Sigmoid colon (tissue), 7 donors: ENCODE results near the gene C11orf42. TPM values are rescaled to one million over a fixed set of nuclear protein-coding genes. Genes with fewer than 3 reads are reported as not detected.
A peak's percentile ranks its signal among the peaks of the same experiment; 100 is the strongest.
"Not testable (repeated sequence)": the region's sequence is repeated elsewhere in the genome, so short reads cannot be mapped to it uniquely, and the experiment has no call there.

ENCODE experiments used
- DNase-seq: peaks from one replicate; pipeline ENCODE4 v3.0.0-alpha.2; 2019
- H3K27ac ChIP-seq, 4 donors: fragments of 200-600 bp; sonication (generic); one replicate each; pipeline ENCODE4 v1.5.1; 2016 to 2019; ENCODE audit warnings: mild to moderate bottlenecking in 1 of 4
- H3K27me3 ChIP-seq, 3 donors: fragments of 200-600 bp; sonication (generic); one replicate each; pipeline ENCODE4 v1.5.1; 2019; ENCODE audit warnings: mild to moderate bottlenecking in 1 of 3
- H3K36me3 ChIP-seq, 4 donors: fragments of 200-600 bp; sonication (generic); one replicate each; pipeline ENCODE4 v1.5.1; 2016 to 2019
- H3K4me1 ChIP-seq, 4 donors: fragments of 200-600 bp; sonication (generic); one replicate each; pipeline ENCODE4 v1.5.1; 2017 to 2019
- H3K4me3 ChIP-seq, 4 donors: fragments of 200-600 bp; sonication (generic); one replicate each; pipeline ENCODE4 v1.5.1; 2017 to 2019; ENCODE audit warnings: mild to moderate bottlenecking in 2 of 4, moderate library complexity in 1 of 4
- H3K9me3 ChIP-seq, 4 donors: fragments of 200-600 bp in 3 of 4; sonication (generic) in 3 of 4; one replicate each; pipeline versions ENCODE4 v1.5.1 to v1.6.1; 2013 to 2019
- EP300 ChIP-seq, 4 donors: sonication (generic); formaldehyde crosslinking; IDR thresholded peaks; one replicate each; pipeline ENCODE4 v1.6.1; 2017; ENCODE audit warnings: antibody characterized with exemption in 4 of 4
- POLR2A ChIP-seq, 2 donors: fragments of 450-650 bp; IDR thresholded peaks; one replicate each; pipeline ENCODE4 v1.6.1; 2016; ENCODE audit warnings: antibody characterized with exemption in 2 of 2, mild to moderate bottlenecking in 2 of 2, moderate library complexity in 2 of 2
- POLR2AphosphoS5 ChIP-seq, 4 donors: sonication (generic); formaldehyde crosslinking; IDR thresholded peaks; one replicate each; pipeline ENCODE4 v1.6.1; 2017; ENCODE audit warnings: antibody characterized with exemption in 4 of 4
- WGBS, 2 donors: extraction: QIAGEN DNeasy Blood & Tissue Kit; methylation state at CpG; one replicate each; pipeline ENCODE4 v1.1.7; 2013; 5-methylcytosine and 5-hydroxymethylcytosine counted together
- intact Hi-C: fragments of 100-400 bp; cut with DNase I; formaldehyde crosslinking; loops from one replicate; pipeline ENCODE4 v1.15.1; 2023
- polyA plus RNA-seq, 3 donors: library from polyadenylated mRNA; stranded (reverse); fragments of 200-250 nt; gene quantifications; one replicate each; pipeline ENCODE4 v1.2.3, GENCODE V29; 2013
- total RNA-seq, 4 donors: library from RNA; depleted of rRNA; stranded (reverse); fragments of >200 nt; gene quantifications; one replicate each; pipeline ENCODE4 v1.1.0, GENCODE V29; 2016
- TF ChIP-seq, protein P1 (sequence below), 4 experiments: fragments of 450-650 bp in 3 of 4; fragments of 200-600 bp in 1 of 4; IDR thresholded peaks; one replicate each; pipeline ENCODE4 v1.5.1; 2016 to 2019; ENCODE audit warnings: antibody characterized with exemption in 4 of 4, mild to moderate bottlenecking in 3 of 4, moderate library complexity in 2 of 4
- donor health status: healthy with polysubstance abuse.
- donor health status: Bipolar disorder and iron deficiency.
- donor health status: healthy.

Gene C11orf42
- total and polyA plus RNA-seq, 7 donors, result not detected

DNA sequence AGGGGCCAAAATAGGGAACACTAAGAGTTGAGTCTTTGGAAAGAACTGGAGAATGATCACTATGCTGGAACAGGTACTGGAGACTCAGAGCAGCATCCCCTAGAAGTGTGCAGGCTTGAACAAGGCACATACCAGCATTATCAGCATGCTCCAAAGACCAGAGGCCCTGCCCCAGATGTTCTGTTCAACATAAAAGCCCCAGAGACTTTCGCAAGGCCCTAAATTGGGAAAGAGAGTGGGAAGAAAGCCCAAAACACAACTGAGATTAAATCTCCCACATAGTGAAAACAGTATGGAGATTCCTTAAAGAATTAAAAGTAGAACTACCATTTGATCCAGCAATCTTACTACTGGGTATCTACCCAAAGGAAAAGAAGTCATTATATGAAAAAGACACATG lies 42.9 kb downstream of the C11orf42 start:
- H3K4me3 ChIP-seq, result no peak overlapping the region
- H3K36me3 ChIP-seq, result no peaks in the 10 kb centered on the region
- peaks cover 0 to 23% (median 15%) of the 10 kb centered on the region in 4 donors for H3K4me1 ChIP-seq
- no peak overlapping the region for H3K27ac ChIP-seq
- intact Hi-C loops, result no loop called here
- 93 to 98% methylated on average over 1 of the region's 1 CpG for WGBS, 2 donors
- no peaks in the 10 kb centered on the region for H3K27me3 ChIP-seq
- H3K9me3 ChIP-seq, result no peaks in the 10 kb centered on the region
- TF ChIP-seq EP300 (IDR thresholded peaks at IDR 0.05), result no peak
- TF ChIP-seq, protein P1, sequence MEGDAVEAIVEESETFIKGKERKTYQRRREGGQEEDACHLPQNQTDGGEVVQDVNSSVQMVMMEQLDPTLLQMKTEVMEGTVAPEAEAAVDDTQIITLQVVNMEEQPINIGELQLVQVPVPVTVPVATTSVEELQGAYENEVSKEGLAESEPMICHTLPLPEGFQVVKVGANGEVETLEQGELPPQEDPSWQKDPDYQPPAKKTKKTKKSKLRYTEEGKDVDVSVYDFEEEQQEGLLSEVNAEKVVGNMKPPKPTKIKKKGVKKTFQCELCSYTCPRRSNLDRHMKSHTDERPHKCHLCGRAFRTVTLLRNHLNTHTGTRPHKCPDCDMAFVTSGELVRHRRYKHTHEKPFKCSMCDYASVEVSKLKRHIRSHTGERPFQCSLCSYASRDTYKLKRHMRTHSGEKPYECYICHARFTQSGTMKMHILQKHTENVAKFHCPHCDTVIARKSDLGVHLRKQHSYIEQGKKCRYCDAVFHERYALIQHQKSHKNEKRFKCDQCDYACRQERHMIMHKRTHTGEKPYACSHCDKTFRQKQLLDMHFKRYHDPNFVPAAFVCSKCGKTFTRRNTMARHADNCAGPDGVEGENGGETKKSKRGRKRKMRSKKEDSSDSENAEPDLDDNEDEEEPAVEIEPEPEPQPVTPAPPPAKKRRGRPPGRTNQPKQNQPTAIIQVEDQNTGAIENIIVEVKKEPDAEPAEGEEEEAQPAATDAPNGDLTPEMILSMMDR (IDR thresholded peaks at IDR 0.05), result no peak
- TF ChIP-seq POLR2AphosphoS5 (IDR thresholded peaks at IDR 0.05), result no peak
- no peak for TF ChIP-seq POLR2A (IDR thresholded peaks at IDR 0.05)
- no peak for DNase-seq

DNA sequence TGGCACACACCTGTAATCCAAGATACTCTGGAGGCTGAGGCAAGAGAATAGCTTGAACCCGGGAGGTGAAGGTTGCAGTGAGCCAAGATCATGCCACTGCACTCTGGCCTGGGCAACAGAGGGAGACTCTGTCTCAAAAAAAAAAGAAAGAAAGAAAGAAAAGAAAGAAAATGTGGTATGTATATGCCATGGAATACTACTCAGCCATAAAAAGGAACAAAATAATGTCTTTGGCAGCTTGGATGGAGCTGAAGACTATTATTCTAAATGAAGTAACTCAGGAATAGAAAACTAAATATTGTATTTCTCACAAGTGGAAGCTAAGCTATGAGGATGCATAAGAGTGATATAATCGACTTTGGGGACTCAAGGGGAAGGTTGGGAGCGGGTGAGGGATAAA lies 43.5 kb downstream of the C11orf42 start:
- DNase-seq, result not testable (repeated sequence)

DNA sequence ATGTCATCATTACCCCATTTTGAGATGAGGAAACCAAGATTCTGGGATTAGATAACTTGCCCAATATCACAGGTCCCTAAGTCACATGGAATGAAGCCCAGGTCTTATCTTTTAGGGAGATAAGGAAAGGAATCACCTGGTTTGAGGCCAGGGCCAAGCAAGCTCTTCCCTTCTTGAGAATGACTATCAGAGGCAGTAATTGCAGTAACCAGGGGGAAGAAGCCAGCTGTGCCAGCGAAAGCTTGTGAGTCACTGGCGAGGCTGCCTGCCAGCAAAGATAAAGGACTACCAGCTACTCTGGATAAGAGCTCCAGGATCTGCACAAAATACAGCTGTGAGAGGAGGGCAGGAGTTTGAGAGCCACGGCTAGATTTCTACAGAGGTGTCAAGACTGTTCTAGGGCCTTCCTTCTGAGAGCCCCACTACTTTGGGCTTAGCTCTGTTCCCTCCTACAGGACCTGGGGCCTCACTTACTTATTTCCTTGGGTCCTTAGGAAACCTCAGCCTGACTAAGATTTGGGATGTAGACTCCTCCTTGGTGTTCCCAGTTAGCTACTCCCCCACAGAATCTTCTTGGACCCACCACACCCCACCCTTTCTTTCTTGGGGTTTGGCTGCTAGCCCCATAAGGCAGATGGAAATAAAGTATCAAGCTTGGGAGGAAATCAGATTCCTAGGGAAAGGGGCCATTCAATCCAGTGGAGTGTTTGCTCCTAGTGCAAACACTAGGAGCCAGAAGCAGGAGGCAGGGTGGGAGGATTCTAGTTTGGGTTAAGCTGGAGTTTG lies 44.6 kb downstream of the C11orf42 start:
- H3K27me3 ChIP-seq, result no peaks in the 10 kb centered on the region
- intact Hi-C loops, result loop anchor here (2.0 kb wide), 2 partner anchors 15 to 65 kb away; partner anchors contain the start of gene FHIP1B
- no peak for DNase-seq

More for the DNA sequence above, 43.5 kb downstream of the C11orf42 start:
- H3K27ac ChIP-seq, H3K27me3 ChIP-seq, intact Hi-C loops, H3K36me3 ChIP-seq, H3K4me3 ChIP-seq, H3K9me3 ChIP-seq: not testable (repeated sequence)
- 89 to 90% methylated on average over 3 of the region's 3 CpGs for WGBS, 2 donors
- peaks cover 0 to 23% (median 15%) of the 10 kb centered on the region in 4 donors for H3K4me1 ChIP-seq

DNA sequence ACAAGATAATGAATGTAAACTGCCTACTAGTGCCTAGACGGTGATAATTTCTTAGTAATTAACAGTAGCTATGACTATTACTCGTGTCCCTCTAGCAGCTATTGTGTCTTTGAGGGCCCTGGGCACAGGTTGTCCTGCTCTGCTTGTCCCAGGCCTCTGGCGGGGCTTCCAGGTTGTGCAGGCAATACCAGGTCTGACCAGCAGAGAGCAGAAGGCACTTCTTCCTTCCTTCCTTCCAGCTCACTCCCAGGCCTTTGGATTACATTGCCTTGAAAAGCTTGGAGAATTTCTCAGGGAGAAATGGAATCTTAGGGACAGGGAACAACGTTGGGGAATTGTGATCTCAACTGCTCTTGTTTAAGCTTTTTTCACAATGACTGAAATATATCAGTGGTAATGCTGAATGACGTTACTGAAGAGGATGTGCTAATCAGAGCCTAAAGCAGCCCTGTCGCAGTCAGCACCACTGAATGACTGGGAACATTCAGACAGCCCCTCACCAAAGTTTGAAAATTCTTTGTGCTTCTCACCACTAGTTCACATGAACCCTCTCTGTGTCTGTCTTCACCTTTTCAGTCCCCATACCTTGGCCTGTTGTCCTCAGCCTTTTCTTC lies 45.9 kb downstream of the C11orf42 start:
- TF ChIP-seq, protein P1 (IDR thresholded peaks at IDR 0.05), result peak; percentile 86 to 96 (median 87)
- TF ChIP-seq POLR2A (IDR thresholded peaks at IDR 0.05) (no peak), EP300 (IDR thresholded peaks at IDR 0.05) (no peak), POLR2AphosphoS5 (IDR thresholded peaks at IDR 0.05) (no peak)
- no peaks in the 10 kb centered on the region for H3K27me3 ChIP-seq
- no peaks in the 10 kb centered on the region for H3K9me3 ChIP-seq
- DNase-seq, result peak; percentile 86
- H3K36me3 ChIP-seq, result no peaks in the 10 kb centered on the region
- no peak overlapping the region for H3K4me3 ChIP-seq
- H3K4me1 ChIP-seq, result peaks cover 0 to 23% (median 15%) of the 10 kb centered on the region in 4 donors
- WGBS, 2 donors, result 45 to 62% methylated on average over 6 of the region's 6 CpGs
- intact Hi-C loops, result loop anchor here (1.0 to 2.0 kb wide), 4 partner anchors 16 to 100 kb away; partner anchors contain the start of gene FHIP1B
- peak overlapping the region in 3 of 4 donors; percentile 67 to 79 (median 74) for H3K27ac ChIP-seq

More for the DNA sequence above, 44.6 kb downstream of the C11orf42 start:
- Histone ChIP-seq H3K36me3 (no peaks in the 10 kb centered on the region), H3K9me3 (no peaks in the 10 kb centered on the region), H3K27ac (peak overlapping the region in 3 of 4 donors; percentile 35 to 56 (median 54)), H3K4me1 (peaks cover 0 to 23% (median 15%) of the 10 kb centered on the region in 4 donors), H3K4me3 (no peak overlapping the region)
- TF ChIP-seq, protein P1 (IDR thresholded peaks at IDR 0.05), result no peak
- TF ChIP-seq POLR2A (IDR thresholded peaks at IDR 0.05), result no peak
- no peak for TF ChIP-seq EP300 (IDR thresholded peaks at IDR 0.05)
- TF ChIP-seq POLR2AphosphoS5 (IDR thresholded peaks at IDR 0.05), result no peak
- WGBS, 2 donors, result 9 to 60% methylated on average over 3 of the region's 3 CpGs

DNA sequence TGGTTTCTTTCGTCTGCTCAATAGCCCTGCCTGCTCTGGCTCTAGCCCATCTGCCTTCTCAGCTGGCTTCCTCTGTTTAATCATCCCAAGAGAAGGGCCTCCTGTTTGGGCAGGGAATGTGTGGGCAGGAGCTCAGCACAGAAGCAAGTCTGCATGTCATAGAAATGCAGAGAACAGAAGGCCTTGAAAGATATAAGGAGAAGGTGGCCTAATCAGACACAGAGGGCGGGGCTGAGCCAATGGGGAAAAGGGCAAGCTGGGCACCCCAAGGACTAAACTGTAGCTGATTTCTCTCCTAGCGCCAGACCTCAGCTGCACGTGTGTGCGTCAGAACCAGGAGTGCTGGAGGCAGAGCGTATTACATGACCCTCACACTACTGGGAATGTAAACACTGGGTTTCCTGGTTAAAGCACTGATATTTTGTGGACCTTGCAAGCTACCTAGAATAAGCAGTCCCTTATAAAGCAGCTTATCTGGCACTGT lies 46.7 kb downstream of the C11orf42 start:
- WGBS, 2 donors, result 24 to 80% methylated on average over 6 of the region's 6 CpGs
- TF ChIP-seq EP300 (IDR thresholded peaks at IDR 0.05) (no peak), POLR2AphosphoS5 (IDR thresholded peaks at IDR 0.05) (peak in 1 of 4 donors; percentile 13), POLR2A (IDR thresholded peaks at IDR 0.05) (no peak)
- TF ChIP-seq, protein P1 (IDR thresholded peaks at IDR 0.05), result no peak
- no peaks in the 10 kb centered on the region for H3K9me3 ChIP-seq
- no peak for DNase-seq
- no peak overlapping the region for H3K4me3 ChIP-seq
- intact Hi-C loops, result loop anchor here (1.0 to 2.0 kb wide), 4 partner anchors 17 to 99 kb away; partner anchors contain the start of gene FHIP1B
- H3K27ac ChIP-seq, result peak overlapping the region; percentile 51 to 79 (median 70)
- peaks cover 0 to 1% (median 0%) of the 10 kb centered on the region in 3 donors for H3K27me3 ChIP-seq
- H3K4me1 ChIP-seq, result peaks cover 0 to 23% (median 15%) of the 10 kb centered on the region in 4 donors
- no peaks in the 10 kb centered on the region for H3K36me3 ChIP-seq
